Midbrain (tissue), 1 donor: ENCODE measurements around the gene JAML.

Experiments used
- DNase-seq: peaks from one replicate; lab custom pipeline; 2025; lab: John Stamatoyannopoulos, UW

The JAML gene

DNA sequence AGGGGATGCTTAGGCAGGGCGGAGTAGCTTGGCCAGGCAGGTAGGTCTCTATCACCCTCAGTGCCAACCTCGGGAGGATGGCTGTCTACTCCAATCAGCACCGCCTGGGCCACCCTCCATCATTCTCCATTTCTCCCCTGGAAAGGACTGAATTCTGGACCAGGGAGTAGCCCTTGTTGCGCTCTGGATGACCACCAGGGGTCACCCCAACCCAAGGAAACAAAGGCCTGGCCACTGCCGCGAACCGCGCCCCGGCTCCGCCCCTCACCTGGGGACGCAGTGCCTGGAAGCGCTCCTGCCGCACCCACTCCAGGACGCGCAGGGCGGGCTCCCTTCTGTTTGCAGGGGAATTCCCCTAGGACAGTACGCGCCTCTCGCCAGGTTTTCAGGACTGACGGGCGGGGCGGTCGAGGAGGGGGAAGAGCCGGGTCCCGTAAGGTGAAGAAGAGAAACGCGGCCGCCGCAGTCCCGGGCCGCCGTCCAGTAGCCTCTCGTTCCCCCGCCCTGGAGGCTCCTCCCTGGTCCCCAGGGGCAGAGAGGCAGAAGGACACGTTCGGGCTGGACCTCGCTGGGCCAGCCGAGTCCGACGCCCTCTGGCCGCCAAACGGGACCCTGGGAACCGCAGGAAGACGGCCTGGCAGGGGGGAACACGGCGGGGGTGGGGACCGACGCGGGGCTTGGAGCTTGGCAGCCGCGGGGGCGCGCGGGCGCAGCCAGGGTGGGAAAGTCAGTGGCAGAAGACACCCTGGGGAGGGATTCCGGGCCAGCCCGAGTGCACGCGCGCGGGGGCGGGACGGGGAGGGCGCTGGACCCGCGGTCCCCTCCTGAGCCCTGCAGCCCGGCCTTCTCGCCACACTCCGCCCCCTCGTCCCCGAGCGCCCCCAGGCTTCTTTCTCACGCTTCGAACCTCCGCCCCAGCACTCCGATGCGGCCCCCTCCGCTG, 79.3 kb downstream of the JAML start:
- peak; percentile 76 for DNase-seq

GRCh38 chr11:118144301-118145268, 80.2 kb downstream of the JAML start:
- DNase-seq, result no peak
